ENCODE data around the gene COL12A1.

The COL12A1 gene

GRCh38 chr6:75094614-75095200, 111.1 kb downstream of the COL12A1 start:
- no peak for DNase-seq

- DNase-seq = no peak
Observed at GRCh38 chr6:75091467-75092190, 114.2 kb downstream of the COL12A1 start.

- DNase-seq = no peak
Observed at GRCh38 chr6:75090576-75090975, 115.3 kb downstream of the COL12A1 start.

- DNase-seq = no peak
Observed at GRCh38 chr6:75089921-75090320, 115.9 kb downstream of the COL12A1 start.

- no peak for DNase-seq
Observed at GRCh38 chr6:75089151-75089897, 116.5 kb downstream of the COL12A1 start.

- DNase-seq = no peak
Observed at GRCh38 chr6:75085931-75086635, 119.8 kb downstream of the COL12A1 start.

GRCh38 chr6:75084872-75085381, 120.9 kb downstream of the COL12A1 start:
- no peak for DNase-seq

- DNase-seq = no peak
Observed at GRCh38 chr6:75084018-75084417, 121.8 kb downstream of the COL12A1 start.

GRCh38 chr6:75081921-75082320, 123.9 kb downstream of the COL12A1 start:
- no peak for DNase-seq

GRCh38 chr6:75081047-75081446, 124.8 kb downstream of the COL12A1 start:
- DNase-seq = no peak

- no peak for DNase-seq
Observed at GRCh38 chr6:75079589-75079988, 126.3 kb downstream of the COL12A1 start.

- DNase-seq = no peak
Observed at GRCh38 chr6:75077701-75078100, 128.2 kb downstream of the COL12A1 start.

GRCh38 chr6:75076009-75076408, 129.8 kb downstream of the COL12A1 start:
- DNase-seq = no peak

- DNase-seq = no peak
Observed at GRCh38 chr6:75070244-75070643, 135.6 kb downstream of the COL12A1 start.

GRCh38 chr6:75065523-75065922, 140.3 kb downstream of the COL12A1 start:
- no peak for DNase-seq

- no peak for DNase-seq
Observed at GRCh38 chr6:75052491-75052890, 153.4 kb downstream of the COL12A1 start.

- DNase-seq = no peak
Observed at GRCh38 chr6:75049308-75049707, 156.5 kb downstream of the COL12A1 start.

GRCh38 chr6:75044846-75045245, 161.0 kb downstream of the COL12A1 start:
- no peak for DNase-seq

GRCh38 chr6:75041381-75041780, 164.5 kb downstream of the COL12A1 start:
- DNase-seq = no peak

Measured in NCI-H1436 treated with DMSO at 0.1 percent for 48 hours (cell line).